H1 (cell line): Measurements from ENCODE around the gene DAAM1. TPM values are rescaled to one million over a fixed set of nuclear protein-coding genes. Genes with fewer than 3 reads are reported as not detected.

Source experiments
- CTCF ChIA-PET: fragments of 300-600 bp; sonication (Branson Sonifier 250); formaldehyde crosslinking; loops from one replicate; lab custom pipeline; 2021; ENCODE audit not compliant: partially characterized antibody; lab: Charles Lee
- POLR2A ChIA-PET: fragments of 300-600 bp; sonication (Branson Sonifier 250); formaldehyde crosslinking; loops from one replicate; lab custom pipeline; 2021; ENCODE audit warnings: inconsistent platforms; ENCODE audit not compliant: partially characterized antibody; lab: Charles Lee
- DNase-seq, 2 experiments: peaks; one replicate each; pipeline versions ENCODE4 v3.0.0 to v3.0.0-alpha.2; 2010 to 2022; ENCODE audit warnings: low spot score in 2 of 2, low read depth in 1 of 2, mixed read lengths in 1 of 2
- FAIRE-seq: peaks from 2 replicates; lab custom pipeline; 2011; peaks lifted over from hg19 to GRCh38; lab: Jason Lieb, UNC
- H2AFZ ChIP-seq: 2 replicates; pipeline ENCODE4 v1.8.1; 2012; ENCODE audit warnings: low read length, inconsistent platforms
- H2AK5ac ChIP-seq: 2 replicates; pipeline ENCODE4 v1.6.1; 2013; ENCODE audit warnings: low read depth, low read length
- H2BK120ac ChIP-seq: replicated peaks from 2 replicates; pipeline ENCODE3; 2013; ENCODE audit warnings: low read depth, low read length, inconsistent platforms
- H2BK12ac ChIP-seq: 2 replicates; pipeline ENCODE4 v1.6.1; 2013; ENCODE audit warnings: low read depth, low read length
- H2BK15ac ChIP-seq: 2 replicates; pipeline ENCODE4 v1.6.1; 2013; ENCODE audit warnings: low read length
- H2BK20ac ChIP-seq: 2 replicates; pipeline ENCODE4 v1.6.1; 2013; ENCODE audit warnings: low read length
- H2BK5ac ChIP-seq: 2 replicates; pipeline ENCODE4 v1.6.1; 2013; ENCODE audit warnings: low read depth, low read length
- H3K14ac ChIP-seq: 2 replicates; pipeline ENCODE4 v1.6.1; 2013; ENCODE audit warnings: inconsistent platforms; ENCODE audit not compliant: insufficient read length
- H3K18ac ChIP-seq: 2 replicates; pipeline ENCODE4 v1.6.1; 2013; ENCODE audit warnings: low read length; ENCODE audit errors: extremely low read depth
- H3K23ac ChIP-seq: 2 replicates; pipeline ENCODE4 v1.6.1; 2013; ENCODE audit warnings: inconsistent platforms; ENCODE audit not compliant: insufficient read length
- H3K23me2 ChIP-seq: 2 replicates; pipeline ENCODE4 v1.6.1; 2013; ENCODE audit warnings: low read depth, low read length
- H3K27ac ChIP-seq: 2 replicates; pipeline ENCODE4 v1.6.1; 2011; ENCODE audit warnings: low read depth, low read length, inconsistent platforms
- H3K27me3 ChIP-seq, 4 experiments: replicated peaks in 1 of 4; 1 replicate in 1 of 4; 2 replicates in 3 of 4; pipeline versions ENCODE4 v1.6.1 to v1.8.1; 2011 to 2013; ENCODE audit warnings: low read length in 3 of 4, mild to moderate bottlenecking in 3 of 4, inconsistent platforms in 2 of 4, mixed read lengths in 2 of 4, moderate library complexity in 1 of 4; ENCODE audit not compliant: control insufficient read depth in 3 of 4, insufficient read depth in 3 of 4; ENCODE audit errors: extremely low read depth in 1 of 4
- H3K36me3 ChIP-seq, 4 experiments: 2 replicates each; pipeline versions ENCODE4 v1.6.1 to v1.8.1; 2011 to 2013; ENCODE audit warnings: mild to moderate bottlenecking in 4 of 4, low read length in 3 of 4, moderate library complexity in 2 of 4, control low read depth in 1 of 4, inconsistent platforms in 1 of 4; ENCODE audit not compliant: insufficient read depth in 4 of 4, control insufficient read depth in 2 of 4
- H3K4ac ChIP-seq: replicated peaks from 2 replicates; pipeline ENCODE3; 2013; ENCODE audit warnings: low read length, low read depth, mixed read lengths, inconsistent platforms; ENCODE audit not compliant: insufficient read length
- H3K4me1 ChIP-seq, 4 experiments: replicated peaks in 1 of 4; 1 replicate in 1 of 4; 2 replicates in 3 of 4; pipeline versions ENCODE4 v1.6.1 to v1.8.1; 2011 to 2013; ENCODE audit warnings: low read length in 3 of 4, inconsistent platforms in 2 of 4, mixed read lengths in 1 of 4; ENCODE audit not compliant: insufficient read depth in 4 of 4, control insufficient read depth in 3 of 4
- H3K4me2 ChIP-seq, 2 experiments: 2 replicates each; pipeline versions ENCODE4 v1.6.1 to v1.8.1; 2011 to 2013; ENCODE audit warnings: low read depth in 2 of 2, low read length in 2 of 2, control low read depth in 1 of 2, inconsistent platforms in 1 of 2, mild to moderate bottlenecking in 1 of 2; ENCODE audit not compliant: insufficient read depth in 1 of 2
- H3K4me3 ChIP-seq, 4 experiments: fragments of 200-600, 300-600 bp in 1 of 4; sonication (generic), shearing (Covaris generic), sonication (Bioruptor Twin) in 1 of 4; 2 replicates each; pipeline versions ENCODE4 v1.5.1 to v1.8.1; 2011 to 2016; ENCODE audit warnings: low read length in 4 of 4, low read depth in 3 of 4, control low read depth in 2 of 4, inconsistent platforms in 2 of 4, mild to moderate bottlenecking in 2 of 4, mixed read lengths in 1 of 4, moderate library complexity in 1 of 4; ENCODE audit not compliant: insufficient read depth in 2 of 4; ENCODE audit errors: extremely low read depth in 1 of 4
- H3K56ac ChIP-seq: replicated peaks from 2 replicates; pipeline ENCODE3; 2013; ENCODE audit warnings: low read depth, mild to moderate bottlenecking, mixed read lengths, low read length, inconsistent platforms; ENCODE audit not compliant: insufficient read length
- H3K79me1 ChIP-seq: 2 replicates; pipeline ENCODE4 v1.6.1; 2013; ENCODE audit warnings: low read depth, low read length, control low read depth
- H3K79me2 ChIP-seq, 2 experiments: 2 replicates each; pipeline versions ENCODE4 v1.6.1 to v1.8.1; 2012 to 2013; ENCODE audit warnings: low read length in 2 of 2, mild to moderate bottlenecking in 2 of 2, inconsistent platforms in 1 of 2; ENCODE audit not compliant: insufficient read depth in 2 of 2, control insufficient read depth in 1 of 2
- H3K9ac ChIP-seq, 4 experiments: replicated peaks in 1 of 4; 1 replicate in 1 of 4; 2 replicates in 3 of 4; pipeline versions ENCODE4 v1.6.1 to v1.8.1; 2011 to 2013; ENCODE audit warnings: low read depth in 3 of 4, low read length in 3 of 4, control low read depth in 2 of 4, mild to moderate bottlenecking in 2 of 4, moderate library complexity in 2 of 4, inconsistent platforms in 1 of 4; ENCODE audit errors: extremely low read depth in 1 of 4
- H3K9me3 ChIP-seq, 2 experiments: 2 replicates each; pipeline versions ENCODE4 v1.6.1 to v1.8.1; 2012 to 2013; ENCODE audit warnings: mild to moderate bottlenecking in 2 of 2, moderate library complexity in 2 of 2, control low read depth in 1 of 2, inconsistent platforms in 1 of 2, low read depth in 1 of 2, low read length in 1 of 2, mixed read lengths in 1 of 2; ENCODE audit not compliant: insufficient read depth in 2 of 2
- H4K20me1 ChIP-seq, 2 experiments: replicated peaks in 1 of 2; 2 replicates each; pipeline versions ENCODE3 to v1.8.1; 2011 to 2013; ENCODE audit warnings: inconsistent platforms in 2 of 2, low read length in 2 of 2, mild to moderate bottlenecking in 1 of 2; ENCODE audit not compliant: insufficient read depth in 2 of 2, control insufficient read depth in 1 of 2
- H4K5ac ChIP-seq: 2 replicates; pipeline ENCODE4 v1.6.1; 2013; ENCODE audit warnings: low read length, low read depth, mixed read lengths, inconsistent platforms; ENCODE audit not compliant: insufficient read length
- H4K8ac ChIP-seq: 2 replicates; pipeline ENCODE4 v1.8.0; 2013; ENCODE audit warnings: mild to moderate bottlenecking, moderate library complexity, low read length, inconsistent platforms; ENCODE audit not compliant: insufficient read depth; ENCODE audit errors: extremely low read depth
- H4K91ac ChIP-seq: replicated peaks from 2 replicates; pipeline ENCODE3; 2013; ENCODE audit warnings: low read length, mixed read lengths, inconsistent platforms; ENCODE audit not compliant: insufficient read length
- TBP ChIP-seq: IDR thresholded peaks from 2 replicates; pipeline ENCODE4 v1.6.1; 2011; ENCODE audit warnings: low read depth, low read length, improper control_type of control experiment
- WGBS, 2 experiments: shearing (Covaris generic) in 1 of 2; methylation state at CpG; one replicate each; pipeline versions ENCODE4 v1.1.6 to v1.1.7; 2013 to 2015; ENCODE audit warnings: low lambda C conversion rate in 2 of 2, mixed read lengths in 2 of 2, inconsistent platforms in 1 of 2, low coverage in 1 of 2, missing lambda C conversion rate in 1 of 2; ENCODE audit not compliant: insufficient replicate concordance in 2 of 2, insufficient coverage in 1 of 2, insufficient read length in 1 of 2; ENCODE audit errors: extremely low coverage in 1 of 2, missing lambda C conversion rate in 1 of 2; 5-methylcytosine and 5-hydroxymethylcytosine counted together
- polyA plus RNA-seq, 7 experiments: library from polyadenylated mRNA; depleted of rRNA in 3 of 7; stranded (reverse) in 5 of 7; unstranded in 2 of 7; fragments of >200 nt in 5 of 7; fragments of 200-250 nt in 2 of 7; gene quantifications; 1 replicate in 5 of 7; 2 replicates in 1 of 7; 4 replicates in 1 of 7; pipeline versions ENCODE4 v1.2.1 to v1.2.3, GENCODE V29; 2011 to 2013; ENCODE audit warnings: missing spikeins in 2 of 7, mixed read lengths in 2 of 7
- total RNA-seq: library from RNA; stranded (reverse); fragmentation: NEBNext Ultra II Directional; extraction: Animal tissue kit (Norgen Biotek cat#: 25700); gene quantifications from 2 replicates; pipeline ENCODE4 v1.2.1, GENCODE V29; 2021

The DAAM1 gene
- total and polyA plus RNA-seq, 2 of the 8 experiments (the other 6 are each of a cell fraction or from before 2014, with no cell fraction given): 5.0 to 44.9 TPM

DNA sequence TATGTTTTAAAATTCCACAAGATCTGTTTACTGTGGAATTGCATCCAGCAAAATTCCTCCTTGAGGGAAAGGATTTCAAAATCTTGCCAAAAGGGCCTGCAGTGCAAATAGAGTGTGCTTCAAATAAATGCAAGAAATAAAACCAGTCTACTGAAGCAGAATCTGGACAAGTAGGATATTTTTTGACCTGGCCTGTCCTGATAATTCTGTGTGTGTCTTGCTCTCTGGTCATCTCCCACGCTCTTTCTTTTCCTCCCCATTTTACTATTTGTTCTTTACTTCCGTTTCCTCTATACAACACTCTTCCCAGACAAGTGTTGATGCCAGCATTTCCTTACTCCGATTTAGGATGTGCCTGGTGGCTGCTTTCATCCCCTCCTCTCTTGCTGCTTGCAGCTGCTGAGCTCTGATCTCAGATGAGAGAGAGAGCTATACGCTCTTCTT, 160.8 kb downstream of the DAAM1 start:
- Histone ChIP-seq H3K27me3 (no peaks in the 10 kb centered on the region), H2AK5ac (no peak overlapping the region), H3K4ac (no peak overlapping the region), H4K20me1 (peaks cover 0 to 2% of the 10 kb centered on the region in 2 experiments), H4K5ac (no peak overlapping the region), H3K36me3 (peaks cover 0 to 6% (median 3%) of the 10 kb centered on the region in 4 experiments; a peak in 4 of 8 replicates), H3K4me3 (no peak overlapping the region), H2BK120ac (no peak overlapping the region), H2AFZ (no peak overlapping the region), H3K4me1 (peaks cover 0 to 4% (median under 1%) of the 10 kb centered on the region in 4 experiments; a peak in 3 of 7 replicates), H2BK20ac (no peak overlapping the region), H3K23ac (no peak overlapping the region), H3K27ac (no peak overlapping the region), H4K91ac (no peak overlapping the region), H2BK5ac (no peak overlapping the region; the same call in 1 of the 2 replicates), H3K79me2 (no peaks in the 10 kb centered on the region), H3K79me1 (no peaks in the 10 kb centered on the region), H3K18ac (peak overlapping the region; percentile 71; the same call in 1 of the 2 replicates), H3K14ac (no peak overlapping the region), H3K23me2 (no peaks in the 10 kb centered on the region), H2BK12ac (no peak overlapping the region), H4K8ac (no peak overlapping the region), H3K9ac (no peak overlapping the region; a peak in 1 of 7 replicates), H3K4me2 (no peak overlapping the region), H3K56ac (no peak overlapping the region), H3K9me3 (no peaks in the 10 kb centered on the region), H2BK15ac (no peak overlapping the region)
- DNase-seq (no peak), FAIRE-seq (no peak)
- POLR2A ChIA-PET: interaction anchor here (1.3 kb wide), 1 partner anchor 9 kb away, joined by 5 read pairs; no protein-coding TSS in a partner anchor
- CTCF ChIA-PET: interaction anchor here (1.0 to 1.5 kb wide), 2 partner anchors 9 to 20 kb away, joined by 3 to 4 read pairs; no protein-coding TSS in a partner anchor
- 89 to 100% methylated on average over 2 to 4 of the region's 4 CpGs for WGBS, 2 experiments
- no peak for TF ChIP-seq TBP
